Measurements from ENCODE around the gene INO80B. TPM values are rescaled to one million over a fixed set of nuclear protein-coding genes. Genes with fewer than 3 reads are reported as not detected.

The INO80B gene
- total RNA-seq, 6 donors from 2014 or later: 12.6 to 85.9 (median 32.5) TPM

DNA sequence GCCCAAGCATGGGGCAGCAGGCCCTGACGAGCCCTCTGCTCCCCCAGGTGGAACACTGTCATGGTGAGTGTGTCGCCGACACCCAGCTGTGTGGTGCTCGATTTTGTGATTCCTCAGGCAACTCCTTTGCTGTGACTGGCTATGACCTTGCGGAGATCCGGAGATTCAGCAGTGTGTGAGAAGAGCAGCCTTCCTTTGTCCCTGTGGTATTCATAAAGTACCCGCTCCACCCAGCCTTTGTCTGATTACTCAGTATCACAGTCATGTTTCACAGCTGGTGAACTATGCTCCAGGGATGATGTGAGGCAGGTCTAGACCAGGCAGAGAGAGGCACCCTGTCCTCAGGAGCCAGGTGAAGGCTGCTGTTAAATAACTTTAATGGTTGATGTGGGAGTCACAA, 29.4 kb upstream of the INO80B start:
- ATAC-seq (ENCODE audit: low FRiP score in 2 of 2): no peak
- TF ChIP-seq POLR2AphosphoS5 (IDR thresholded peaks at IDR 0.05) (no peak), EP300 (IDR thresholded peaks at IDR 0.05) (no peak), POLR2A (IDR thresholded peaks at IDR 0.05) (no peak)
- TF ChIP-seq, protein P1, sequence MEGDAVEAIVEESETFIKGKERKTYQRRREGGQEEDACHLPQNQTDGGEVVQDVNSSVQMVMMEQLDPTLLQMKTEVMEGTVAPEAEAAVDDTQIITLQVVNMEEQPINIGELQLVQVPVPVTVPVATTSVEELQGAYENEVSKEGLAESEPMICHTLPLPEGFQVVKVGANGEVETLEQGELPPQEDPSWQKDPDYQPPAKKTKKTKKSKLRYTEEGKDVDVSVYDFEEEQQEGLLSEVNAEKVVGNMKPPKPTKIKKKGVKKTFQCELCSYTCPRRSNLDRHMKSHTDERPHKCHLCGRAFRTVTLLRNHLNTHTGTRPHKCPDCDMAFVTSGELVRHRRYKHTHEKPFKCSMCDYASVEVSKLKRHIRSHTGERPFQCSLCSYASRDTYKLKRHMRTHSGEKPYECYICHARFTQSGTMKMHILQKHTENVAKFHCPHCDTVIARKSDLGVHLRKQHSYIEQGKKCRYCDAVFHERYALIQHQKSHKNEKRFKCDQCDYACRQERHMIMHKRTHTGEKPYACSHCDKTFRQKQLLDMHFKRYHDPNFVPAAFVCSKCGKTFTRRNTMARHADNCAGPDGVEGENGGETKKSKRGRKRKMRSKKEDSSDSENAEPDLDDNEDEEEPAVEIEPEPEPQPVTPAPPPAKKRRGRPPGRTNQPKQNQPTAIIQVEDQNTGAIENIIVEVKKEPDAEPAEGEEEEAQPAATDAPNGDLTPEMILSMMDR (IDR thresholded peaks at IDR 0.05): no peak
- WGBS, 2 donors: 88 to 89% methylated on average over 5 to 7 of the region's 7 CpGs
- Histone ChIP-seq H3K4me3 (no peak overlapping the region), H3K27me3 (no peaks in the 10 kb centered on the region), H3K9me3 (no peaks in the 10 kb centered on the region), H3K4me1 (peaks cover 6 to 15% (median 12%) of the 10 kb centered on the region in 4 donors), H3K36me3 (peaks cover 3 to 56% (median 31%) of the 10 kb centered on the region in 4 donors), H3K27ac (no peak overlapping the region)
- no peak for DNase-seq

DNA sequence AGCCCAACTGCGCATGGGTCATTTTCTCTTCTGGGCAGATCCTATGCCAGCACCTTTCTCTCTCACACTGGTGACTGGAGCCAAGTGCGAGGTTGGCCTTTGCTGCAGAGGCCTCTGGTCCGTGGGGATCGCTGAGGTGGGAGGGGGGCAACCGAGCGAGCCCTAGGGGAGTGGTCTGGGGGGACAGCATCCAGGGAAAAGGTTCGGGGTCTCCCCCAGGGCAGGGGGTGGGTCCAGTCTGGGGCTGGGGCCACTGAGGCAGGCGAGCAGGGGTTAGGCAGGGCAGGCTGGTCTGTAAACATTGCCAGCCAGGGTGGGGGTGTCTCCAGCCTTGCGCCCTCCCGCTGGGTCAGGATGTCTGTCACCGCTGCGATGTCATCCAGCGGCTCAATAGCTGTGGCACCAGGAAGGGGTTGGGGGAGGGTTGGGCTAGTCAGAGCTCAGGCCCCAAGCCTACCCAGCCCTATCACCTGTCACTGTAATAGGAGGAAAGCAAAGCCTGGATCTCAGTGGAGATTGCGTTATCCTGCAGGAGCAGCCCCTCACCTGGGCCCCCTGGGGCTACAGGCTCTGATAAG, 28.6 kb upstream of the INO80B start:
- TF ChIP-seq POLR2A (IDR thresholded peaks at IDR 0.05) (no peak), EP300 (IDR thresholded peaks at IDR 0.05) (no peak), POLR2AphosphoS5 (IDR thresholded peaks at IDR 0.05) (no peak)
- TF ChIP-seq, protein P1 (IDR thresholded peaks at IDR 0.05): no peak
- Histone ChIP-seq H3K4me1 (peaks cover 3 to 11% (median 8%) of the 10 kb centered on the region in 4 donors), H3K4me3 (no peak overlapping the region), H3K27ac (no peak overlapping the region), H3K36me3 (peaks cover 3 to 63% (median 37%) of the 10 kb centered on the region in 4 donors), H3K27me3 (no peaks in the 10 kb centered on the region), H3K9me3 (no peaks in the 10 kb centered on the region)
- DNase-seq: peak in 1 of 2 donors; percentile 42
- WGBS, 2 donors: 89 to 94% methylated on average over 8 to 14 of the region's 14 CpGs
- ATAC-seq (ENCODE audit: low FRiP score in 2 of 2): no peak

DNA sequence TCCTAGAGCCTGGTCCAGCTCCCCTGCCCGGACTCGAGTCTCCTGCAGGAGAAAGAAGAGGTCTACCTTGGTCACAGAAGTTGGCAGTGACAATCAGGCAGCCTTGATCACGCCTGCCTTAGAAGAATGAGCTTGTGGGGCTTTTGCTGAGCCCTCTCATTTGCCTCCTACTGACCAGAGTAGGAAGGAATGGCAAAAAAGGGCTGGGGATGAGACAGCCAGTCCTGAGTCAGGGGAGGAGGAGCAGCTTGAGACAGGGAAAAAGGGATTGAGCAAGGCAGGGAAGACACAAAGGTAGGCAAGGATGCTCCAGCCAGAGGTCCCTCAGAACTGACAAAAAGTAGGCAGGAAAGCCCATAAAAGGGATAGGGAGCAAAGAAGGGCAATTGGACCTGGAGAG, 27.3 kb upstream of the INO80B start:
- 70 to 88% methylated on average over 3 of the region's 3 CpGs for WGBS, 2 donors
- no peak overlapping the region for H3K4me3 ChIP-seq
- H3K9me3 ChIP-seq: no peaks in the 10 kb centered on the region
- no peak for ATAC-seq (ENCODE audit: low FRiP score in 2 of 2)
- no peak for DNase-seq
- H3K36me3 ChIP-seq: peaks cover 3 to 74% (median 46%) of the 10 kb centered on the region in 4 donors
- TF ChIP-seq, protein P1 (IDR thresholded peaks at IDR 0.05): no peak
- TF ChIP-seq EP300 (IDR thresholded peaks at IDR 0.05) (no peak), POLR2AphosphoS5 (IDR thresholded peaks at IDR 0.05) (no peak), POLR2A (IDR thresholded peaks at IDR 0.05) (no peak)
- H3K27me3 ChIP-seq: no peaks in the 10 kb centered on the region
- H3K4me1 ChIP-seq: peaks cover 0 to under 1% (median 0%) of the 10 kb centered on the region in 4 donors
- no peak overlapping the region for H3K27ac ChIP-seq

DNA sequence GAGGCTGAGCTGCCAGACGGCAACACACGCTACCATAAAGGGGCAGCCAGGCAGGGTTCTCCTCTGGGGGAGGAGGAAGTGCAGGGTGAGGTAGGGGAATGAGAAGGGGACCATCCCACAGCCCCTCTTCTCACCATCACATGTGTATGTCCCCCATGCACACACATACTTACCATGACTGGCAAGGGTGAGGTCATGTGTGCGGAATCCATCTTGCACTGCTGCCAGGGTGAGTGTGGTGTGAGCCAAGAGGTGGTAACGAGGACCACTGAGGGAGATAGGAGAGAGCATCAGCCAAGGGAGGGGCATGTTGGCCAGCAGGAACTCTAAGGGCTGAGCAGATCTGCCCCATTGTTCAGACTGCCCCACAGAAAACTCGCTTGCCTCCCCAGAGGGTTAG, 26.2 kb upstream of the INO80B start:
- H3K4me1 ChIP-seq: no peaks in the 10 kb centered on the region
- no peaks in the 10 kb centered on the region for H3K9me3 ChIP-seq
- WGBS, 2 donors: 88 to 98% methylated on average over 5 of the region's 5 CpGs
- no peaks in the 10 kb centered on the region for H3K27me3 ChIP-seq
- DNase-seq (no peak), ATAC-seq (ENCODE audit: low FRiP score in 2 of 2) (no peak)
- no peak for TF ChIP-seq POLR2AphosphoS5 (IDR thresholded peaks at IDR 0.05)
- TF ChIP-seq, protein P1 (IDR thresholded peaks at IDR 0.05): no peak
- no peak for TF ChIP-seq EP300 (IDR thresholded peaks at IDR 0.05)
- TF ChIP-seq POLR2A (IDR thresholded peaks at IDR 0.05): no peak
- no peak overlapping the region for H3K27ac ChIP-seq
- peaks cover 3 to 74% (median 46%) of the 10 kb centered on the region in 4 donors for H3K36me3 ChIP-seq
- H3K4me3 ChIP-seq: no peak overlapping the region
